NT2/D1 (cell line): Measurements from ENCODE around the gene KCNG4.

ENCODE experiments used
- DNase-seq: peaks from one replicate; pipeline ENCODE4 v3.0.0-alpha.2; 2011; ENCODE audit warnings: low read depth, low spot score
- H3K27me3 ChIP-seq: 2 replicates; pipeline ENCODE4 v1.6.0; 2011; ENCODE audit warnings: mild to moderate bottlenecking; ENCODE audit not compliant: insufficient read length, insufficient read depth
- H3K36me3 ChIP-seq: 2 replicates; pipeline ENCODE4 v1.6.1; 2011; ENCODE audit warnings: mild to moderate bottlenecking, low read length, mixed read lengths; ENCODE audit not compliant: insufficient read depth, insufficient read length
- H3K4me1 ChIP-seq: 2 replicates; pipeline ENCODE4 v1.5.1; 2011; ENCODE audit not compliant: insufficient read depth, insufficient read length
- H3K4me3 ChIP-seq: 2 replicates; pipeline ENCODE4 v1.5.1; 2011; ENCODE audit warnings: low read depth; ENCODE audit not compliant: insufficient read length
- H3K9ac ChIP-seq: 2 replicates; pipeline ENCODE4 v1.6.0; 2011; ENCODE audit warnings: low read depth; ENCODE audit not compliant: insufficient read length
- H3K9me3 ChIP-seq: 2 replicates; pipeline ENCODE4 v1.5.1; 2011; ENCODE audit warnings: mild to moderate bottlenecking, low read length; ENCODE audit not compliant: insufficient read depth
- SUZ12 ChIP-seq: IDR thresholded peaks from 2 replicates; pipeline ENCODE4 v1.6.1; 2011; ENCODE audit not compliant: insufficient read length, insufficient read depth; ENCODE audit errors: extremely low read depth
- YY1 ChIP-seq: IDR thresholded peaks from 2 replicates; pipeline ENCODE4 v1.6.1; 2011; ENCODE audit not compliant: insufficient read length, insufficient read depth
- ZNF274 ChIP-seq: IDR thresholded peaks from 2 replicates; pipeline ENCODE4 v1.6.1; 2011; ENCODE audit warnings: mild to moderate bottlenecking, low read depth, low read length

The KCNG4 gene

GRCh38 chr16:84194470-84195200 lies 45.2 kb downstream of the KCNG4 start:
- Histone ChIP-seq H3K36me3 (no peaks in the 10 kb centered on the region), H3K4me1 (peaks cover 20% of the 10 kb centered on the region), H3K9me3 (no peaks in the 10 kb centered on the region), H3K4me3 (no peak overlapping the region), H3K9ac (no peak overlapping the region), H3K27me3 (no peaks in the 10 kb centered on the region)
- DNase-seq, result no peak
- no peak for TF ChIP-seq ZNF274
- TF ChIP-seq SUZ12, result no peak
- TF ChIP-seq YY1, result no peak

- no peak for TF ChIP-seq SUZ12
- DNase-seq, result no peak
- Histone ChIP-seq H3K27me3 (no peaks in the 10 kb centered on the region), H3K4me1 (peaks cover 19% of the 10 kb centered on the region), H3K4me3 (no peak overlapping the region), H3K9ac (no peak overlapping the region), H3K36me3 (no peaks in the 10 kb centered on the region), H3K9me3 (no peaks in the 10 kb centered on the region)
Observed at GRCh38 chr16:84194018-84194417, 45.8 kb downstream of the KCNG4 start.

- H3K36me3 ChIP-seq, result no peaks in the 10 kb centered on the region
- peaks cover 19% of the 10 kb centered on the region for H3K4me1 ChIP-seq
- no peaks in the 10 kb centered on the region for H3K9me3 ChIP-seq
- no peak overlapping the region for H3K9ac ChIP-seq
- H3K4me3 ChIP-seq, result no peak overlapping the region
- DNase-seq, result no peak
- TF ChIP-seq YY1, result no peak
- TF ChIP-seq ZNF274, result no peak
- no peak for TF ChIP-seq SUZ12
- H3K27me3 ChIP-seq, result no peaks in the 10 kb centered on the region
Observed at GRCh38 chr16:84193480-84193879, 46.3 kb downstream of the KCNG4 start.

- TF ChIP-seq SUZ12 (no peak), ZNF274 (no peak), YY1 (no peak)
- Histone ChIP-seq H3K27me3 (no peaks in the 10 kb centered on the region), H3K9ac (no peak overlapping the region), H3K9me3 (no peaks in the 10 kb centered on the region), H3K4me3 (no peak overlapping the region), H3K36me3 (no peaks in the 10 kb centered on the region), H3K4me1 (peaks cover 15% of the 10 kb centered on the region)
- no peak for DNase-seq
Observed at GRCh38 chr16:84191466-84191865, 48.3 kb downstream of the KCNG4 start.

GRCh38 chr16:84190731-84191388 lies 49.0 kb downstream of the KCNG4 start, which contains the start of gene ADAD2:
ADAD2 (plus strand) TSS chr16:84191157; CDS start chr16:84191231, 74 bp downstream.
- peak; percentile 35 for DNase-seq
- TF ChIP-seq ZNF274, result no peak
- TF ChIP-seq YY1, result no peak
- no peak for TF ChIP-seq SUZ12
- peaks cover 9% of the 10 kb centered on the region for H3K4me1 ChIP-seq

GRCh38 chr16:84186685-84187437 lies 53.0 kb downstream of the KCNG4 start, which contains the start of gene TAF1C:
TAF1C (minus strand) TSS chr16:84187057; CDS start chr16:84184988, 2,069 bp downstream.
- Histone ChIP-seq H3K36me3 (peaks cover 37% of the 10 kb centered on the region), H3K9ac (peak within 1 kb of the TSS; percentile 100), H3K4me1 (peaks cover 3% of the 10 kb centered on the region), H3K27me3 (no peaks in the 10 kb centered on the region), H3K4me3 (peak within 1 kb of the TSS; percentile 100), H3K9me3 (no peaks in the 10 kb centered on the region)
- TF ChIP-seq SUZ12 (no peak), YY1 (no peak), ZNF274 (no peak)
- peak; percentile 95 for DNase-seq

More at GRCh38 chr16:84190731-84191388, 49.0 kb downstream of the KCNG4 start, which contains the start of gene ADAD2:
- Histone ChIP-seq H3K36me3 (no peaks in the 10 kb centered on the region), H3K9me3 (no peaks in the 10 kb centered on the region), H3K9ac (no peak within 1 kb of the TSS), H3K27me3 (no peaks in the 10 kb centered on the region), H3K4me3 (no peak within 1 kb of the TSS)

- Histone ChIP-seq H3K4me3 (no peak overlapping the region), H3K27me3 (no peaks in the 10 kb centered on the region), H3K4me1 (no peaks in the 10 kb centered on the region), H3K36me3 (peaks cover 58% of the 10 kb centered on the region), H3K9me3 (no peaks in the 10 kb centered on the region), H3K9ac (peak overlapping the region; percentile 27)
- no peak for DNase-seq
- TF ChIP-seq SUZ12 (no peak), ZNF274 (no peak), YY1 (no peak)
Observed at GRCh38 chr16:84184775-84185174, 55.0 kb downstream of the KCNG4 start.
